ENCODE results near the gene C16orf89. TPM values are rescaled to one million over a fixed set of nuclear protein-coding genes. Genes with fewer than 3 reads are reported as not detected.

The C16orf89 gene
- total RNA-seq, 4 donors from 2014 or later = 1.5 to 2.1 (median 1.9) TPM

DNA sequence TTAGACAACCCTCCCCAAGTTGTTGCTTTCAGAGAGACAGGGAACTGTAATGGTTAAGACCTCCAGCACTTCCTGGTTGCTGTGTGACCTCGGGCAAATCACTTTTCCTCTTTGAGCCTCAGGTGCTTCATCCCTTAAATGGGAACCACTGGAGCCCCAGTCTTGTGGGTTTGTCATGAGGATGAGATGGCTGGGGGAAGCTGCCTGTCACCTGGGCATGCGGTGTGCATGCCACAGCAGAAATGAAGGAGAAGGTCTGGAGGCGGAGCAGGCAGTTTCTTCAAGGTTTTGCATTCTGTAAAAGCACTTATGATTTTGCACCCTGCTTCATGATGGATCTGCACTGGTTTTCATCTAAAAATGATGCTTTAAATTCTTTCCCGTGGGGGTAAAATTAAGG is 54.1 kb downstream of the C16orf89 start:
- H3K4me3 ChIP-seq = no peak overlapping the region
- H3K9me3 ChIP-seq = no peaks in the 10 kb centered on the region
- H3K27me3 ChIP-seq = peaks cover 0 to 24% (median 0%) of the 10 kb centered on the region in 4 donors
- no peaks in the 10 kb centered on the region for H3K4me1 ChIP-seq
- peaks cover 0 to 9% (median 0%) of the 10 kb centered on the region in 4 donors for H3K36me3 ChIP-seq
- no peak for DNase-seq (ENCODE audit: extremely low spot score)
- TF ChIP-seq, protein P1, sequence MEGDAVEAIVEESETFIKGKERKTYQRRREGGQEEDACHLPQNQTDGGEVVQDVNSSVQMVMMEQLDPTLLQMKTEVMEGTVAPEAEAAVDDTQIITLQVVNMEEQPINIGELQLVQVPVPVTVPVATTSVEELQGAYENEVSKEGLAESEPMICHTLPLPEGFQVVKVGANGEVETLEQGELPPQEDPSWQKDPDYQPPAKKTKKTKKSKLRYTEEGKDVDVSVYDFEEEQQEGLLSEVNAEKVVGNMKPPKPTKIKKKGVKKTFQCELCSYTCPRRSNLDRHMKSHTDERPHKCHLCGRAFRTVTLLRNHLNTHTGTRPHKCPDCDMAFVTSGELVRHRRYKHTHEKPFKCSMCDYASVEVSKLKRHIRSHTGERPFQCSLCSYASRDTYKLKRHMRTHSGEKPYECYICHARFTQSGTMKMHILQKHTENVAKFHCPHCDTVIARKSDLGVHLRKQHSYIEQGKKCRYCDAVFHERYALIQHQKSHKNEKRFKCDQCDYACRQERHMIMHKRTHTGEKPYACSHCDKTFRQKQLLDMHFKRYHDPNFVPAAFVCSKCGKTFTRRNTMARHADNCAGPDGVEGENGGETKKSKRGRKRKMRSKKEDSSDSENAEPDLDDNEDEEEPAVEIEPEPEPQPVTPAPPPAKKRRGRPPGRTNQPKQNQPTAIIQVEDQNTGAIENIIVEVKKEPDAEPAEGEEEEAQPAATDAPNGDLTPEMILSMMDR (IDR thresholded peaks at IDR 0.05) = no peak
- TF ChIP-seq POLR2A (IDR thresholded peaks at IDR 0.05; ENCODE audit: low read depth) (no peak), EP300 (IDR thresholded peaks at IDR 0.05) (no peak), POLR2AphosphoS5 (IDR thresholded peaks at IDR 0.05) (no peak)
- WGBS = 80% methylated on average over 3 of the region's 4 CpGs
- intact Hi-C loops (cut with DNase I) = no loop called here
- H3K27ac ChIP-seq (replicated peaks in 1 of 4) = no peak overlapping the region

DNA sequence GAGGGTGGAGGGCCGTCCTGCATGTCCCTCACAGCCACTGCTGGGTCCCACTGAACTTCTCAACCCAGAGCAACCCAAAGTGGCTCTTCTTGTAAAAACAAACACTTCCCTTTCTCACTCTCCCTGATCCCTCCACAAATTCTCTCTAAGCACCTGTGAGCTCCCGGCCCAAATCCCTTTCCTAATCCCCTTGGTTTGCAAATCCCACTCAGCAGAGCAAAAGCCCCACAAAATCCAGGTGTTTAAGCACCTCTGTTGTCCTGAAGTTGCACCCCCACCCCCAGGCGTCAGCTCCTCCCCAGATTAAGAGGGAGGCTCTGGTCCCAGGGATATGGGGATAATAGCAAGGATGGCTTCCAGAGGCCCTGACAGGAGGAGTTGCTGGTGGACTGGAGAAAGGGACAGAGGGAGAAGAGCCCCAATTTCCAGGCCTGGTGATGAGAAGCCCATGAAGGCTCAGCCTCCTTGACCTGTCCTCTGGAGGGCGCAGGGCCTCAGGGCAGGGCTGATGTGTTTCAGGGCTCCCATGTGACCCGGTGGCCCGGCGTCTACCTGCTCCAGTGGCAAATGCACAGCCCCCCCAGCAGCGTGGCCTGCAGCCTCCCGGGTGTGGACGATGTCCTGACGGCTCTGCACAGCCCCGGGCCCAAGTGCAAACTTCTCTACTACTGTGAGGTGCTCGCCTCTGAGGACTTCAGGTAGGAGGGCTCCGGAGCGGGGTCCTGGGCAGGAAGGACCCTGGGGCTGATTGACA is 55.0 kb downstream of the C16orf89 start:
- WGBS = 37% methylated on average over 3 of the region's 15 CpGs
- peaks cover 0 to 24% (median 0%) of the 10 kb centered on the region in 4 donors for H3K27me3 ChIP-seq
- H3K4me1 ChIP-seq = no peaks in the 10 kb centered on the region
- no peak for DNase-seq (ENCODE audit: extremely low spot score)
- H3K27ac ChIP-seq (replicated peaks in 1 of 4) = no peak overlapping the region
- TF ChIP-seq, protein P1 (IDR thresholded peaks at IDR 0.05) = no peak
- TF ChIP-seq POLR2AphosphoS5 (IDR thresholded peaks at IDR 0.05) = no peak
- TF ChIP-seq EP300 (IDR thresholded peaks at IDR 0.05) = no peak
- TF ChIP-seq POLR2A (IDR thresholded peaks at IDR 0.05; ENCODE audit: low read depth) = no peak
- no peak overlapping the region for H3K4me3 ChIP-seq
- intact Hi-C loops (cut with DNase I) = no loop called here
- no peaks in the 10 kb centered on the region for H3K9me3 ChIP-seq
- peaks cover 0 to 9% (median 0%) of the 10 kb centered on the region in 4 donors for H3K36me3 ChIP-seq

DNA sequence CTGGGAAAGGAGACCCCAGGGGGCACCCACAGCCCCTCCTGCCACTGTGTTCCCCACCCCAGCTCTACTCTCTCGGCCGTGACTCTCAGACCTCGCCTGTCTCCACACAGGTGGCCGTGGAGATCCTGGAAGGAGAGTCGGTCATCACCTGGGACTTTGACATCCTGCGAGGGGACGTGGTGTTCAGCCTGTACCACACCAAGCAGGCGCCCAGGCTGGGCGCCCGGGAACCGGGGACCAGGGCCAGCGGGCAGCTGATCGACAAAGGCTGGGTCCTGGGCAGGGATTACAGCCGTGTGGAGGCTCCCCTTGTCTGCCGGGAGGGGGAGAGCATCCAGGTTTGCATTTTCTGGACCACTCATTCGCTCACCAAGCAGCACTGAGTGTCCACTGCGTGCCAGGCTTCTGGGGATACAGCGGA is 57.4 kb downstream of the C16orf89 start:
- H3K4me3 ChIP-seq = no peak overlapping the region
- no peaks in the 10 kb centered on the region for H3K9me3 ChIP-seq
- no peaks in the 10 kb centered on the region for H3K4me1 ChIP-seq
- H3K36me3 ChIP-seq = peaks cover 0 to 9% (median 0%) of the 10 kb centered on the region in 4 donors
- 86% methylated on average over 12 of the region's 18 CpGs for WGBS
- intact Hi-C loops (cut with DNase I) = no loop called here
- TF ChIP-seq POLR2AphosphoS5 (IDR thresholded peaks at IDR 0.05) (no peak), EP300 (IDR thresholded peaks at IDR 0.05) (no peak), POLR2A (IDR thresholded peaks at IDR 0.05; ENCODE audit: low read depth) (no peak)
- TF ChIP-seq, protein P1 (IDR thresholded peaks at IDR 0.05) = no peak
- no peak for DNase-seq (ENCODE audit: extremely low spot score)
- peaks cover 0 to 30% (median 0%) of the 10 kb centered on the region in 4 donors for H3K27me3 ChIP-seq
- H3K27ac ChIP-seq (replicated peaks in 1 of 4) = no peak overlapping the region

DNA sequence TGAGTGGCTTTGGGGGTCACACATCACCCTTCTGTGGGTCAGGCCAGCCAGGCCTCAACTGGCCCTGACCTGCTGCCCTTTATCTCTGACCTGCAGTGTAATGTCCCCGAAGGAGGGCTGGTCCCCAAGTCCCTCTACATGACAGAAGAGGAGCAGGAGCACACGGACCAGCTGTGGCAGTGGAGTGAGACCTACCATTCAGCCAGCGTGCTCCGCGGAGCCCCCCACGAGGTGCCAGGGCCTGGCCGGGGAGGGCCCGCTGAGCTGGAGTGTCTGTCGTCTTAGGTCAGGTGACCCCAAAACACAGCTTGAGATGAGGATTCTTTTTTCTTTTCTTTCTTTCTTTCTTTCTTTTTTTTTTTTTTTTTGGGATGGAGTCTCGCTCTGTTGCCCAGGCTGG is 58.5 kb downstream of the C16orf89 start:
- H3K36me3 ChIP-seq = peaks cover 0 to 9% (median 0%) of the 10 kb centered on the region in 4 donors
- peaks cover 0 to 29% (median 0%) of the 10 kb centered on the region in 4 donors for H3K27me3 ChIP-seq
- no peak overlapping the region for H3K27ac ChIP-seq (replicated peaks in 1 of 4)
- DNase-seq (ENCODE audit: extremely low spot score) = no peak
- TF ChIP-seq POLR2A (IDR thresholded peaks at IDR 0.05; ENCODE audit: low read depth) (no peak), EP300 (IDR thresholded peaks at IDR 0.05) (no peak), POLR2AphosphoS5 (IDR thresholded peaks at IDR 0.05) (no peak)
- TF ChIP-seq, protein P1 (IDR thresholded peaks at IDR 0.05) = no peak
- H3K4me1 ChIP-seq = no peaks in the 10 kb centered on the region
- no peak overlapping the region for H3K4me3 ChIP-seq
- no peaks in the 10 kb centered on the region for H3K9me3 ChIP-seq
- 88% methylated on average over 10 of the region's 10 CpGs for WGBS
- intact Hi-C loops (cut with DNase I) = no loop called here

Data from esophagus muscularis mucosa (tissue), 4 donors.